HCT116 (cell line): ENCODE measurements around the gene KIR3DL2. TPM values are rescaled to one million over a fixed set of nuclear protein-coding genes. Genes with fewer than 3 reads are reported as not detected.

Experiments
- ATAC-seq: fragments of 200-7000 bp; cut with Tn5 transposase; 2 replicates; pipeline ENCODE4 v1.9.1; 2020; ENCODE audit warnings: mild to moderate bottlenecking, moderate library complexity
- BruUV-seq: library from RNA; stranded (reverse); fragments of 400-500 nt; replicated peaks from 2 replicates; lab custom pipeline; 2021; lab: Mats Ljungman, UMichigan
- CTCF ChIA-PET: fragments of 300-600 bp; sonication (Branson Sonifier 250); formaldehyde crosslinking; loops from one replicate; lab custom pipeline; 2021; ENCODE audit warnings: antibody characterized with exemption; lab: Charles Lee
- POLR2A ChIA-PET: fragments of 300-600, 350-600 bp; sonication (Branson Sonifier 250); formaldehyde crosslinking; loops from one replicate; lab custom pipeline; 2021; ENCODE audit warnings: antibody characterized with exemption; lab: Charles Lee
- RAD21 ChIA-PET, 2 experiments: fragments of 300-600 bp; sonication (Branson Sonifier 250); formaldehyde crosslinking; loops; one replicate each; lab custom pipeline; 2023; ENCODE audit warnings: low total read pairs in 2 of 2; ENCODE audit not compliant: uncharacterized antibody in 2 of 2, unreplicated experiment in 2 of 2, low non-redundant PET in 1 of 2; lab: Charles Lee
- DNase-seq: peaks from one replicate; pipeline ENCODE4 v3.0.0-alpha.2; 2010; ENCODE audit warnings: low read depth, low spot score
- H2AFZ ChIP-seq: fragments of 200-600 bp; shearing (Covaris generic), sonication (generic); 2 replicates; pipeline ENCODE4 v1.6.1; 2017; ENCODE audit warnings: low read depth, mixed run types, mixed read lengths, antibody characterized with exemption, low read length; ENCODE audit not compliant: poor library complexity, severe bottlenecking
- H3K27ac ChIP-seq: 2 replicates; pipeline ENCODE4 v1.5.1; 2012; ENCODE audit warnings: low read depth, low read length
- H3K27me3 ChIP-seq: fragments of 200-600 bp; sonication (generic); 2 replicates; pipeline ENCODE4 v1.6.1; 2016; ENCODE audit warnings: mixed run types, low read length, mixed read lengths; ENCODE audit not compliant: insufficient read depth
- H3K36me3 ChIP-seq, 2 experiments: fragments of 200-500 bp in 1 of 2; fragments of 200-600 bp in 1 of 2; sonication (Bioruptor generic) in 1 of 2; sonication (generic) in 1 of 2; 2 replicates each; pipeline versions ENCODE4 v1.5.1 to v1.6.1; 2014 to 2016; ENCODE audit warnings: low read length in 2 of 2, inconsistent platforms in 1 of 2, mixed read lengths in 1 of 2, mixed run types in 1 of 2; ENCODE audit not compliant: insufficient read depth in 2 of 2, control insufficient read depth in 1 of 2
- H3K4me1 ChIP-seq, 2 experiments: fragments of 200-600 bp in 1 of 2; sonication (generic) in 1 of 2; 2 replicates each; pipeline versions ENCODE4 v1.5.1 to v1.6.1; 2012 to 2017; ENCODE audit warnings: low read length in 2 of 2, inconsistent platforms in 1 of 2, mild to moderate bottlenecking in 1 of 2, mixed read lengths in 1 of 2, mixed run types in 1 of 2, moderate library complexity in 1 of 2; ENCODE audit not compliant: insufficient read depth in 2 of 2, control insufficient read depth in 1 of 2
- H3K4me2 ChIP-seq: fragments of 200-600 bp; sonication (generic); 2 replicates; pipeline ENCODE4 v1.6.1; 2017; ENCODE audit warnings: mixed run types, low read length, mixed read lengths
- H3K4me3 ChIP-seq, 2 experiments: fragments of 200-600 bp in 1 of 2; sonication (generic) in 1 of 2; replicated peaks in 1 of 2; 2 replicates each; pipeline ENCODE4 v1.5.1; 2011 to 2016; ENCODE audit warnings: low read length in 2 of 2, control low read depth in 1 of 2, low read depth in 1 of 2, mild to moderate bottlenecking in 1 of 2, mixed read lengths in 1 of 2, mixed run types in 1 of 2
- H3K79me2 ChIP-seq: fragments of 200-600 bp; sonication (generic); 2 replicates; pipeline ENCODE4 v1.6.1; 2017; ENCODE audit warnings: mild to moderate bottlenecking, mixed run types, low read length, moderate library complexity, mixed read lengths; ENCODE audit not compliant: insufficient read depth
- H3K9ac ChIP-seq: fragments of 200-600 bp; sonication (generic); 2 replicates; pipeline ENCODE4 v1.6.1; 2016; ENCODE audit warnings: low read length, mixed read lengths
- H3K9me2 ChIP-seq: fragments of 200-600 bp; sonication (generic), shearing (Covaris generic); 2 replicates; pipeline ENCODE4 v1.6.1; 2017; ENCODE audit warnings: mixed run types, mild to moderate bottlenecking, moderate library complexity; ENCODE audit not compliant: insufficient read depth
- H3K9me3 ChIP-seq, 2 experiments: fragments of 200-500 bp in 1 of 2; fragments of 200-600 bp in 1 of 2; sonication (Bioruptor generic) in 1 of 2; sonication (generic) in 1 of 2; 2 replicates each; pipeline ENCODE4 v1.6.1; 2014 to 2017; ENCODE audit warnings: low read length in 2 of 2, mixed read lengths in 2 of 2, inconsistent platforms in 1 of 2, low read depth in 1 of 2, mild to moderate bottlenecking in 1 of 2, mixed run types in 1 of 2, moderate library complexity in 1 of 2; ENCODE audit not compliant: control insufficient read depth in 1 of 2, insufficient read depth in 1 of 2
- H4K20me1 ChIP-seq: fragments of 200-600 bp; sonication (generic), shearing (Covaris generic); 2 replicates; pipeline ENCODE4 v1.6.1; 2017; ENCODE audit warnings: mixed run types, mild to moderate bottlenecking, moderate library complexity; ENCODE audit not compliant: insufficient read depth
- ATF3 ChIP-seq: IDR thresholded peaks from 2 replicates; pipeline ENCODE4 v1.6.1; 2012
- EGR1 ChIP-seq: IDR thresholded peaks from 2 replicates; pipeline ENCODE4 v1.6.1; 2012; ENCODE audit warnings: low read depth
- EZH2 ChIP-seq: fragments of 200-600 bp; sonication (generic); IDR thresholded peaks from 2 replicates; pipeline ENCODE4 v1.6.1; 2017; ENCODE audit warnings: antibody characterized with exemption, mixed run types
- EZH2phosphoT487 ChIP-seq: fragments of 200-600 bp; IDR thresholded peaks from 2 replicates; pipeline ENCODE4 v1.6.1; 2018; ENCODE audit warnings: antibody characterized with exemption, borderline replicate concordance
- FOSL1 ChIP-seq: IDR thresholded peaks from 2 replicates; pipeline ENCODE4 v1.6.1; 2012; ENCODE audit warnings: low read depth
- JUND ChIP-seq: IDR thresholded peaks from 2 replicates; pipeline ENCODE4 v1.6.1; 2012
- MAX ChIP-seq: IDR thresholded peaks from 2 replicates; pipeline ENCODE4 v1.6.1; 2012
- POLR2A ChIP-seq: IDR thresholded peaks from 2 replicates; pipeline ENCODE4 v1.7.0; 2011; ENCODE audit warnings: borderline replicate concordance; ENCODE audit not compliant: insufficient read depth, insufficient read length; ENCODE audit errors: extremely low read depth
- POLR2AphosphoS5 ChIP-seq: IDR thresholded peaks from 2 replicates; pipeline ENCODE4 v1.6.1; 2011; ENCODE audit warnings: mild to moderate bottlenecking, low read depth, low read length, moderate library complexity
- RAD21 ChIP-seq: IDR thresholded peaks from 2 replicates; pipeline ENCODE4 v1.6.1; 2012; ENCODE audit warnings: low read depth, mild to moderate bottlenecking
- SIN3A ChIP-seq: IDR thresholded peaks from 2 replicates; pipeline ENCODE4 v1.6.1; 2012; ENCODE audit warnings: low read depth
- SP1 ChIP-seq: IDR thresholded peaks from 2 replicates; pipeline ENCODE4 v1.6.1; 2012; ENCODE audit warnings: low read depth
- SRF ChIP-seq: IDR thresholded peaks from 2 replicates; pipeline ENCODE4 v1.6.1; 2012; ENCODE audit warnings: low read depth
- TCF7L2 ChIP-seq: IDR thresholded peaks from 2 replicates; pipeline ENCODE4 v1.7.0; 2011; ENCODE audit warnings: borderline replicate concordance, inconsistent platforms; ENCODE audit not compliant: insufficient read depth, insufficient read length; ENCODE audit errors: extremely low read depth
- ZBTB33 ChIP-seq: IDR thresholded peaks from 2 replicates; pipeline ENCODE4 v1.6.1; 2011; ENCODE audit warnings: mild to moderate bottlenecking, low read length, moderate library complexity; ENCODE audit not compliant: insufficient replicate concordance; ENCODE audit errors: extremely low read depth
- ZFX ChIP-seq: fragments of 450-650 bp; IDR thresholded peaks from 2 replicates; pipeline ENCODE4 v1.6.1; 2017
- ZNF274 ChIP-seq: fragments of 200-500 bp; sonication (Bioruptor generic); IDR thresholded peaks from 2 replicates; pipeline ENCODE4 v1.6.1; 2014; ENCODE audit warnings: mild to moderate bottlenecking, low read depth, low read length, inconsistent platforms
- intact Hi-C: fragments of 100-400 bp; cut with micrococcal nuclease; formaldehyde crosslinking; loops from 2 replicates; pipeline ENCODE4 v1.10.0; 2022
- total RNA-seq: library from RNA; stranded (reverse); gene quantifications from one replicate; pipeline ENCODE4 v1.2.1, GENCODE V29; 2021; ENCODE audit not compliant: unreplicated experiment

Gene KIR3DL2
- total RNA-seq, 1 experiment from 2014 or later = not detected

GRCh38 chr19:54877471-54877870 is 27.2 kb downstream of the KIR3DL2 start:
- H3K4me1 ChIP-seq = no peaks in the 10 kb centered on the region
- no peaks in the 10 kb centered on the region for H4K20me1 ChIP-seq
- intact Hi-C loops = no loop called here
- ChIA-PET CTCF (no interaction called here), RAD21 (no interaction called here), POLR2A (no interaction called here)
- H3K79me2 ChIP-seq = no peaks in the 10 kb centered on the region
- H3K4me3 ChIP-seq = no peak overlapping the region
- H3K4me2 ChIP-seq = no peak overlapping the region
- no peaks in the 10 kb centered on the region for H3K36me3 ChIP-seq
- no peaks in the 10 kb centered on the region for H3K9me2 ChIP-seq
- no peaks in the 10 kb centered on the region for H3K9me3 ChIP-seq
- TF ChIP-seq TCF7L2 = no peak
- TF ChIP-seq SRF = no peak
- TF ChIP-seq POLR2A = no peak
- no peak for TF ChIP-seq SP1
- TF ChIP-seq ATF3 = no peak
- no peak for TF ChIP-seq RAD21
- TF ChIP-seq EGR1 = no peak
- no peak for TF ChIP-seq EZH2phosphoT487
- TF ChIP-seq MAX = no peak
- TF ChIP-seq EZH2 = no peak
- TF ChIP-seq ZFX = no peak
- no peak for TF ChIP-seq POLR2AphosphoS5
- no peak for TF ChIP-seq ZNF274
- TF ChIP-seq FOSL1 = no peak
- no peak for TF ChIP-seq SIN3A
- no peak for TF ChIP-seq ZBTB33
- no peak for TF ChIP-seq JUND
- H3K9ac ChIP-seq = no peak overlapping the region
- no peak overlapping the region for H2AFZ ChIP-seq
- peaks cover 14% of the 10 kb centered on the region; the same call in 1 of the 2 replicates for H3K27me3 ChIP-seq
- ATAC-seq (no peak), DNase-seq (no peak)
- no TSS peak for BruUV-seq
- H3K27ac ChIP-seq = no peak overlapping the region
